Measurements from ENCODE around the gene WDR47.

GRCh38 chr1:109091078-109091838 is 49.4 kb upstream of the WDR47 start:
- TF ChIP-seq EZH2phosphoT487 (IDR thresholded peaks at IDR 0.05; ENCODE audit: low read depth) (no peak), CTCF (IDR thresholded peaks at IDR 0.05; ENCODE audit: low read depth, low read length) (no peak)
